Stomach smooth muscle (tissue), 2 donors: ENCODE measurements around the gene CDCA7.

Source experiments
- H3K27ac ChIP-seq: one replicate; pipeline ENCODE4 v1.7.0; 2013; ENCODE audit warnings: mild to moderate bottlenecking, low read length, inconsistent platforms
- H3K27me3 ChIP-seq, 2 donors: one replicate each; pipeline ENCODE4 v1.7.0; 2013; ENCODE audit warnings: low read length in 2 of 2; ENCODE audit not compliant: insufficient read depth in 2 of 2, control insufficient read depth in 1 of 2
- H3K36me3 ChIP-seq, 2 donors: one replicate each; pipeline ENCODE4 v1.7.0; 2013; ENCODE audit warnings: low read length in 2 of 2; ENCODE audit not compliant: control insufficient read depth in 2 of 2, insufficient read depth in 2 of 2
- H3K4me1 ChIP-seq: one replicate; pipeline ENCODE4 v1.7.0; 2013; ENCODE audit warnings: low read length; ENCODE audit not compliant: control insufficient read depth, insufficient read depth
- H3K4me3 ChIP-seq, 2 donors: one replicate each; pipeline ENCODE4 v1.7.0; 2013; ENCODE audit warnings: low read length in 2 of 2
- H3K9ac ChIP-seq, 2 donors: one replicate each; pipeline ENCODE4 v1.7.0; 2013; ENCODE audit warnings: low read length in 2 of 2, mild to moderate bottlenecking in 1 of 2
- H3K9me3 ChIP-seq, 2 donors: one replicate each; pipeline ENCODE4 v1.7.0; 2013; ENCODE audit warnings: low read length in 2 of 2; ENCODE audit not compliant: control insufficient read depth in 2 of 2
- donor health status: healthy.
- donor health status: Pancreatic carcinoma.

The CDCA7 gene

GRCh38 chr2:173346035-173346434, 8.6 kb upstream of the CDCA7 start:
- H3K36me3 ChIP-seq, result no peaks in the 10 kb centered on the region
- no peak overlapping the region for H3K9ac ChIP-seq
- no peak overlapping the region for H3K4me3 ChIP-seq
- peaks cover 3 to 7% of the 10 kb centered on the region in 2 donors for H3K9me3 ChIP-seq
- H3K4me1 ChIP-seq, result no peaks in the 10 kb centered on the region
- H3K27me3 ChIP-seq, result no peaks in the 10 kb centered on the region
- H3K27ac ChIP-seq, result no peak overlapping the region

DNA sequence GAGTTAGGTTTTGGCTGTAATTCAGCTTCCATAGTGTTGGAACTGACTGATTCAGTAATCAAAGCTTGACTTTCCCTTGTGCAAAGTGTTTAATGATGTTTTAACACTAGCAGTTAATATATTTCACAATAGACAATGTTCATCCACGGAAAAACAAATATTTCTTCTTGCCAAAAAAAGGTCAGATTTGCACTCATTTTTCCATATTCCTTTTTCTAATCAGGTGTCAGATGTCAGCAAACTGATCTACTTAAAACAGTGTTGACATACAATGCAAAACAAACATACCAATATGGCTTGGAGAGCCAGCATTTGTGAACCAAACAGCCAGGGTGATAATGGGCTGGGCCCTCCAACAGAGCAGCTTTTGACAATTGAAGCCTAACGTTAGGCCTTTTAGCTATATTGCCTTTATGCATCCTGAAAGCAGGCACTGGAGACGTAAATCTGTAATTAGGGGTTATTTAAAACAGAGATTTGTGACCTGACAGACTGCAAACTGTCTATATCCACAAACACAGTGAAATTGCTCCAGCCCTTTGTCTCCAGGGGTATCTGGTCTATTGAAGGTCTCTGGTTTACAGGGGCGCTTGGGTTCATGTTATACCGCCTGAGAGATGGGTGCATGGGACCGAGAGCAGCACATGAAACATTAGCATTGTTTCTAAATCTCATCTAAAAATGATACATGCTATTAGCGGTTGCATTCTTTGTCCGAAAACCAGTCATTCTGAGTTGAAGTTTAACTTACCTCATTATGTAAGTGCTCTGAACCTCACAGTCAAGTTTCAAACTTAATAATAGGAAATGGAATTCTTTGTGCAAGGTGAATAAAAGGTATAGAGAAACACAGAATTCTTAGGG, 7.1 kb upstream of the CDCA7 start:
- Histone ChIP-seq H3K27ac (no peak overlapping the region), H3K4me3 (no peak overlapping the region), H3K27me3 (peaks cover 0 to 2% of the 10 kb centered on the region in 2 donors), H3K9me3 (peaks cover 3 to 7% of the 10 kb centered on the region in 2 donors), H3K36me3 (no peaks in the 10 kb centered on the region), H3K9ac (no peak overlapping the region), H3K4me1 (no peaks in the 10 kb centered on the region)

DNA sequence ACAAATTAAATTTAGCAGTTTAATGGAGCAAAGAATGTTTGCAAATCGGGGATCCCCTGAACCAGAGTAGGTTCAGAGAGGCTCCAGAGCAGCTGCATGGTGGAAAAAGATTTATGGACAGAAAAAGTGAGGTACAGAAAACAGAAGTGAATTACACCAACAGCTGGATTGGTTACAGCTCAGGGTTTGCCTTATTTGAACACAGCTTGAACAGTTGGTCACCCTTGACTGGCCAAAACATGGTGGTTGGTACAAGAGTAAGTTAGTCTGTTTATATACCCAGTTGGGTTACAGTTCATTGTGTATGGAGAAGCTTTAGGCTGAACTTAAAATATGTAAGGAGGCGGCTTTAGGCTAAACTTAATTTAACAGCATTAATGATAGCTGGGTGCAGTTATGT, 5.4 kb upstream of the CDCA7 start:
- Histone ChIP-seq H3K4me3 (no peak overlapping the region), H3K9ac (no peak overlapping the region), H3K27me3 (peaks cover 5 to 17% of the 10 kb centered on the region in 2 donors), H3K4me1 (peaks cover 1% of the 10 kb centered on the region), H3K27ac (no peak overlapping the region), H3K36me3 (no peaks in the 10 kb centered on the region), H3K9me3 (peaks cover 3 to 7% of the 10 kb centered on the region in 2 donors)

DNA sequence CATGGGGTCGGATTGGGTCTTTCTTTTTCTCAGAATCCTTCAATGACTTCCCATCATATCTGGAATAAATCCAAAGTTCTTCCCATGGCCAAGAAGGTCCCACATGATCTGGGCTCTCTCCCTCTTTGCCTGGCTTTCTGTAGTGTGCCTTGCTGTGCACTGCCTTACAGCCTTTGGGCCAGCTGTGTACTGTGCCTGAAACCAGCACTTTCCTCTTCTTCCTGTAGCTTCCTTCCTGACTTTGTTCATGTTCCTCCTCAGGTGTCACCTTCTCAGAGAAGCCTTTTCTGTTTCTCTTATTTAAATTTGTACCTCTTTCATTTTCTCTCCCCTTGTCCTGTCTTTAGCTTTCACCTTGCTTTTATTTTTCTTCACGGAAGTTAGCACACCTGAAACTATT, 4.3 kb upstream of the CDCA7 start:
- Histone ChIP-seq H3K4me1 (peaks cover 12% of the 10 kb centered on the region), H3K27ac (no peak overlapping the region), H3K36me3 (no peaks in the 10 kb centered on the region), H3K27me3 (peaks cover 7 to 25% of the 10 kb centered on the region in 2 donors), H3K9me3 (peaks cover 3 to 7% of the 10 kb centered on the region in 2 donors), H3K9ac (no peak overlapping the region), H3K4me3 (no peak overlapping the region)

GRCh38 chr2:173351879-173352278, 2.8 kb upstream of the CDCA7 start:
- Histone ChIP-seq H3K4me1 (peaks cover 14% of the 10 kb centered on the region), H3K9ac (no peak overlapping the region), H3K27me3 (peaks cover 17 to 34% of the 10 kb centered on the region in 2 donors), H3K4me3 (no peak overlapping the region), H3K27ac (no peak overlapping the region), H3K9me3 (no peaks in the 10 kb centered on the region), H3K36me3 (no peaks in the 10 kb centered on the region)

DNA sequence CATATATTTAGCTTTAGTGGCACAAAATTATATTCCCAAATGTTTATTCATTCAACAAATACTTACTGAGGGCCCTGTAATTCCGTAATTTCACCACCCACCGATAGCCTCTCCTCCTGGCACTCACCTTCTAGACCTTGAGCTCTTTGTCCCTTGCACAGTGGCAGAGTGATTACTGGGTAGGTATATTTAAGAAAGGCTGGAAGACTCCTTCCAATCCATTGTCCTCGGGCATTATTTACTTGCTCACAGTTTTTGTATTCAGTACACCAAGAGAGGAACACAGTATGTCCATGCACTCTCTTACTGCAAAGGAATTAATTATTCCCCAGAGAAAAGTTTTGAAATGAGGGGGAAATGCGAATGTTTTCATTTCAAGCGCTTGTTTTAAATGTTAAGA, 1.1 kb upstream of the CDCA7 start:
- H3K27ac ChIP-seq, result no peak overlapping the region
- H3K9me3 ChIP-seq, result no peaks in the 10 kb centered on the region
- no peak overlapping the region for H3K9ac ChIP-seq
- no peak overlapping the region for H3K4me3 ChIP-seq
- peaks cover 17 to 34% of the 10 kb centered on the region in 2 donors for H3K27me3 ChIP-seq
- no peaks in the 10 kb centered on the region for H3K36me3 ChIP-seq
- peaks cover 14% of the 10 kb centered on the region for H3K4me1 ChIP-seq

DNA sequence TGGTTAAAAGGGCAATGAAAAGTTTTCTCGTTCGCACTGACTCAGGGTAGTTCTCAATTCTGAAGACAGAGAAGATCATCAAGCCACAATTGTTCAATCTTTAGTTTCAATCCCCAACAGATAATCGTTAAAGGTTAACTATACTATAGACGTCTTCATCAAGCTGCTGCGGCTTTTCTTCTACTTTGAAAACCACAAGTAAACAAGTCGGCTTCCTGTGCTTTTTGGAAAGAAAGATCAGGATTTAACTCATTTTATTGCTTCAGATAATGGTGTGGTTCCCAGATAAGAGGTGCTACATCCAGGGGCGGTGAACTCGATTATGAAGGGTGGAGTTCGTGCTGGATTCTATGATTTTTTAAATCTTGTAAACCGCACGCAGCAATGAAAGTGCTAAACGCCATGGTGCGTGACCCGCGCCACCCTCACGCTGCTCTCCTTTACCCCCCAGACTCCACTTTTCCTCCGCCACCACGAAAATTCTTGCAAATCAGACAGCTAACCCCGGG, 545 bp upstream of the CDCA7 start:
- H3K9ac ChIP-seq, result peak overlapping the region; percentile 14 to 47
- no peaks in the 10 kb centered on the region for H3K36me3 ChIP-seq
- H3K4me3 ChIP-seq, result peak overlapping the region; percentile 74 to 81
- no peaks in the 10 kb centered on the region for H3K9me3 ChIP-seq
- peak overlapping the region; percentile 18 for H3K27ac ChIP-seq
- H3K4me1 ChIP-seq, result peaks cover 14% of the 10 kb centered on the region
- peaks cover 17 to 34% of the 10 kb centered on the region in 2 donors for H3K27me3 ChIP-seq

DNA sequence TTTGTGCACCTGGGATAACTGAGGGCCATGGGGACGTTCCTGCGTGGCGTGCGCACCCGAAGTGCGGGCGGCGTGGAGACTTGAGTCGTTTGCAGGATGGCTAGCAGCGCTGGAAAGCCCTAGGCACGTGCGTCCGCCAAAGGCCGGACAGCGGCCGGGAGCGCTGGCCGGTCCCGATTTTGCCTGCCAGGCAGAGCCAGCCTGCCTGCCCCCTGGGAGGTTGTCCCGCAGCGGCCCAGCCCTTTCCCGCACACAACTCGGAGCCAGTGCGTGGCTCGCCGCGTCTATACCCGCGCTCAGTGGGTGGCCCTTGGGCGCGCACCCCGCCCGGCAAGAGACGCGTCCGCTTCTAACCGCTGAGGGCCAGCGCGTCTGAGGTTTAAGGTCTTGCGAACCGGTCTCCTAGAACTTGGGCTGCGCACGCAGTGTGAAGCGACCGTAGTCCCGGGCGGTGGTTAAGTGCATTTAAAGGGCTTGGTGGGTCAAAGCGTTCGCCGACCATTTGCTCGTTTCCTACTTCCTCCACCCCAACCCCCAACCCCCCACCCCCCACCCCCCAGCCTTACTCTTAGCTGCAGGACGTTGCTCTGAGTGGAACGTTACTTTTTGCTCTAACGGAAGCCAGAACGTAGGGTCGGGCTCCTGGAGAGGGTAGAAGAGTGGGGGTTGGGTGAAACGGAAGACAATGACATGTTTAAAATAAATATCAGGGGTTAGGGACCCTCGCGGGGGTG, 627 bp downstream of the CDCA7 start:
- Histone ChIP-seq H3K36me3 (no peaks in the 10 kb centered on the region), H3K27ac (no peak overlapping the region), H3K4me1 (peaks cover 14% of the 10 kb centered on the region), H3K9ac (no peak overlapping the region), H3K9me3 (no peaks in the 10 kb centered on the region), H3K27me3 (peaks cover 17 to 34% of the 10 kb centered on the region in 2 donors), H3K4me3 (peak overlapping the region; percentile 74 to 81)

DNA sequence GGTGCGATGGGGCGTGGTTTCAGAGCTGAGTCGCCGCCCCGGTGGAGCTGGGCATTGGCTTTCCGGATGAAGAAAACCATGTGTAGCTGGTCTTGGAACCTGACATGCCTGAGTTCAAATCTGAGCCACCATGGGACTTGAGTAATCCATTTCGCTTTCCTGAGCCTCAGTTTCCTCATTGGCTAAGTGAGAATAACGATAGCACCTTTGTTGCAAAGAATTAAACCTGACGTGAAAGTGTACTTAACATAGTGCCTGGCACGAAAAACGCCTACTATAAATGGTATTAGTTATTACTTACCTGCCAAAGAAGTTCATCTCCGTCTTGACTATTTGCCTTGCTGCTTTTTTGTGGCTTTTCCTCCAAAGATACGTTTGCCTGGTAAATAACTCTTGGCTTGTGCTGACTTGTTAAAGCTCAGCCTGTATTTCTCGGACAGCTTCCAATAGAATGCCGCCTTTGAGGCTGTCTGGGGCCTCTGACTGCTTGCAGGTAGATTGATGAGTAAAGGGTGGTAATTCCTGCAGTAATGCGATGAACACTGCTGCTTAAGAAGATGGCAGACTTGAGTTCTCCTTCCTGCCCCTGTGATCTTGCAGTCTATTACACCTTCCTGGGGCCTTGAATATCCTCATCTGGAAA, 1.3 kb downstream of the CDCA7 start:
- Histone ChIP-seq H3K9ac (no peak overlapping the region), H3K27ac (no peak overlapping the region), H3K9me3 (no peaks in the 10 kb centered on the region)

DNA sequence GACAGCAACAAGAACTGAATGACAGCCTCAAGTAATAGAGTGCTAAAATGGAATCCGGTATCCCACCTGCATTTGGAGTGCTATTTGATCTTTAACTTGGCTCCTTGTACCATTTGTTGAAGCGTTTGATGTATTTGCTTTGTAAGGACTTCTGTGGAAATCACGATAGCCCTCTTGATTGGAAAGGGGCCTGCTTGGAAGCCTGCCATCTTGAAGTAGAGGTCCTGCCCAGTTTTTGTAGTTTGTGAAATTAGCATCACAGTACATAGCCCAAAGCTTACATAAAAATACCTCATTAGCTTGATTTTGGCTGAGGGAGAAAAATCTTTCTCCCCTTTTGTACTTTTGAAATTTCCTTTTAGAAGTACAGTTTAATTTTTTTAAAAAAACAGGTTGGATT, 2.7 kb downstream of the CDCA7 start:
- no peak overlapping the region for H3K9ac ChIP-seq
- no peak overlapping the region for H3K4me3 ChIP-seq
- peaks cover 14% of the 10 kb centered on the region for H3K4me1 ChIP-seq
- peaks cover 17 to 32% of the 10 kb centered on the region in 2 donors for H3K27me3 ChIP-seq
- H3K9me3 ChIP-seq, result no peaks in the 10 kb centered on the region
- no peaks in the 10 kb centered on the region for H3K36me3 ChIP-seq
- no peak overlapping the region for H3K27ac ChIP-seq

More for the DNA sequence above, 1.3 kb downstream of the CDCA7 start:
- H3K36me3 ChIP-seq, result no peaks in the 10 kb centered on the region
- H3K4me3 ChIP-seq, result peak overlapping the region; percentile 39 to 81
- H3K27me3 ChIP-seq, result peaks cover 17 to 34% of the 10 kb centered on the region in 2 donors
- peaks cover 14% of the 10 kb centered on the region for H3K4me1 ChIP-seq
